KMS-11 (cell line): ENCODE results near the gene AADACL4.
"Not testable (repeated sequence)": the region's sequence is repeated elsewhere in the genome, so short reads cannot be mapped to it uniquely, and the experiment has no call there.

Source experiments
- H2AFZ ChIP-seq: fragments of 200-600 bp; sonication (generic); 2 replicates; pipeline ENCODE4 v1.6.1; 2016; ENCODE audit warnings: antibody characterized with exemption, mixed run types, low read depth
- H3K27ac ChIP-seq: fragments of 200-600 bp; sonication (generic); 2 replicates; pipeline ENCODE4 v1.6.1; 2016; ENCODE audit warnings: mild to moderate bottlenecking, mixed run types
- H3K27me3 ChIP-seq: fragments of 200-600 bp; sonication (generic); 2 replicates; pipeline ENCODE4 v1.6.1; 2017; ENCODE audit warnings: mild to moderate bottlenecking, low read depth, mixed run types, moderate library complexity; ENCODE audit not compliant: insufficient read depth
- H3K36me3 ChIP-seq: fragments of 200-600 bp; sonication (generic); 2 replicates; pipeline ENCODE4 v1.6.1; 2017; ENCODE audit warnings: mild to moderate bottlenecking, mixed run types; ENCODE audit not compliant: insufficient read depth
- H3K4me1 ChIP-seq: fragments of 200-600 bp; sonication (generic); 2 replicates; pipeline ENCODE4 v1.6.1; 2016; ENCODE audit warnings: mild to moderate bottlenecking, low read depth, mixed run types; ENCODE audit not compliant: poor library complexity, severe bottlenecking
- H3K4me2 ChIP-seq: fragments of 200-600 bp; sonication (generic); 2 replicates; pipeline ENCODE4 v1.7.0; 2016; ENCODE audit warnings: mild to moderate bottlenecking, mixed run types
- H3K4me3 ChIP-seq: fragments of 200-600 bp; sonication (generic); IDR thresholded peaks from 2 replicates; pipeline ENCODE4 v1.6.1; 2017; ENCODE audit warnings: low read depth, low read length, mixed read lengths; ENCODE audit not compliant: insufficient read depth
- H3K79me2 ChIP-seq: fragments of 200-600 bp; sonication (generic); 2 replicates; pipeline ENCODE4 v1.6.1; 2016; ENCODE audit warnings: low read depth, mixed run types; ENCODE audit not compliant: insufficient read depth
- H3K9ac ChIP-seq: fragments of 200-600 bp; sonication (generic); 2 replicates; pipeline ENCODE4 v1.6.1; 2016; ENCODE audit warnings: mild to moderate bottlenecking, mixed run types
- H4K20me1 ChIP-seq: fragments of 200-600 bp; sonication (generic); 2 replicates; pipeline ENCODE4 v1.6.1; 2016; ENCODE audit warnings: mild to moderate bottlenecking, mixed run types; ENCODE audit not compliant: insufficient read depth
- CTCF ChIP-seq: fragments of 200-600 bp; sonication (generic); conservative IDR thresholded peaks from 2 replicates; pipeline ENCODE4 v1.6.1; 2017; ENCODE audit warnings: low read depth, mild to moderate bottlenecking, antibody characterized with exemption, low read length, moderate library complexity, mixed read lengths

The AADACL4 gene

GRCh38 chr1:12654004-12654567 is 10.2 kb downstream of the AADACL4 start:
- no peak overlapping the region for H3K9ac ChIP-seq
- no peak for TF ChIP-seq CTCF
- H3K27ac ChIP-seq: no peak overlapping the region
- H3K4me1 ChIP-seq: no peaks in the 10 kb centered on the region
- no peak overlapping the region for H2AFZ ChIP-seq
- H3K36me3 ChIP-seq: no peaks in the 10 kb centered on the region
- H3K4me2 ChIP-seq: no peak overlapping the region
- H3K27me3 ChIP-seq: peaks cover 4% of the 10 kb centered on the region; the same call in 1 of the 2 replicates
- H4K20me1 ChIP-seq: no peaks in the 10 kb centered on the region
- no peaks in the 10 kb centered on the region for H3K79me2 ChIP-seq
- no peak overlapping the region for H3K4me3 ChIP-seq

GRCh38 chr1:12654657-12655056 is 10.8 kb downstream of the AADACL4 start:
- Histone ChIP-seq H3K9ac (no peak overlapping the region), H3K27me3 (peaks cover 4% of the 10 kb centered on the region; the same call in 1 of the 2 replicates), H3K79me2 (no peaks in the 10 kb centered on the region), H3K4me1 (no peaks in the 10 kb centered on the region), H4K20me1 (no peaks in the 10 kb centered on the region), H3K4me3 (no peak overlapping the region), H3K4me2 (no peak overlapping the region), H2AFZ (no peak overlapping the region), H3K36me3 (no peaks in the 10 kb centered on the region), H3K27ac (no peak overlapping the region)
- TF ChIP-seq CTCF: no peak

- H3K9ac ChIP-seq: no peak overlapping the region
- H3K79me2 ChIP-seq: no peaks in the 10 kb centered on the region
- no peak for TF ChIP-seq CTCF
- H4K20me1 ChIP-seq: no peaks in the 10 kb centered on the region
- no peak overlapping the region for H3K27ac ChIP-seq
- no peak overlapping the region for H3K4me3 ChIP-seq
- H3K4me2 ChIP-seq: no peak overlapping the region
- H3K27me3 ChIP-seq: peaks cover 4% of the 10 kb centered on the region; the same call in 1 of the 2 replicates
- H3K4me1 ChIP-seq: no peaks in the 10 kb centered on the region
- H3K36me3 ChIP-seq: no peaks in the 10 kb centered on the region
- no peak overlapping the region for H2AFZ ChIP-seq
Measured at GRCh38 chr1:12656575-12656974, 12.7 kb downstream of the AADACL4 start.

GRCh38 chr1:12657060-12657884 is 13.4 kb downstream of the AADACL4 start:
- Histone ChIP-seq H3K27ac (no peak overlapping the region), H2AFZ (no peak overlapping the region), H3K9ac (no peak overlapping the region)

GRCh38 chr1:12657885-12658512 is 14.1 kb downstream of the AADACL4 start:
- not testable (repeated sequence) for H3K27me3 ChIP-seq, H3K9ac ChIP-seq, H3K4me3 ChIP-seq, H2AFZ ChIP-seq, H3K4me1 ChIP-seq, H4K20me1 ChIP-seq, H3K79me2 ChIP-seq, H3K36me3 ChIP-seq, H3K27ac ChIP-seq, H3K4me2 ChIP-seq

More at GRCh38 chr1:12657060-12657884, 13.4 kb downstream of the AADACL4 start:
- H3K79me2 ChIP-seq: no peaks in the 10 kb centered on the region
- H3K36me3 ChIP-seq: no peaks in the 10 kb centered on the region
- no peak for TF ChIP-seq CTCF
- H4K20me1 ChIP-seq: no peaks in the 10 kb centered on the region
- H3K4me2 ChIP-seq: no peak overlapping the region
- peaks cover 1% of the 10 kb centered on the region; the same call in 1 of the 2 replicates for H3K27me3 ChIP-seq
- no peak overlapping the region for H3K4me3 ChIP-seq
- H3K4me1 ChIP-seq: no peaks in the 10 kb centered on the region
